ENCODE results near the gene ERVK3-1. TPM values are rescaled to one million over a fixed set of nuclear protein-coding genes. Genes with fewer than 3 reads are reported as not detected.
"Not testable (repeated sequence)": the region's sequence is repeated elsewhere in the genome, so short reads cannot be mapped to it uniquely, and the experiment has no call there.

The ERVK3-1 gene, protein sequence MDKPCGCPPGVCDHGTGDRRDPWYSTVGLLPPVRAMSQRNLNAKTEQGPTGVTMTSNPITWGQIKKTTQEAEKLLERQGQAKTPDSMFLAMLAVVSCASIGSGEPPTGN
- 30.5 TPM for total RNA-seq
- 10 to 100 TPM; 28.8 to 37.1 (median 32.4) TPM for polyA plus RNA-seq (ENCODE audit: insufficient read depth in 1 of 8, insufficient read length in 8 of 8, low replicate concordance in 1 of 8)
- long read RNA-seq, donor 1, transcript ERVK3-1-201 (4 exons, 1,469 nt): major isoform, 8 of 8 reads
- long read RNA-seq, donor 1, partial matches to known transcripts: 0 of 8 reads
- long read RNA-seq, donor 1, other reads (novel, unspliced or antisense): 0 of 8 reads
- long read RNA-seq, donor 2, partial matches to known transcripts: 0 of 1 reads
- long read RNA-seq, donor 2, other reads (novel, unspliced or antisense): 0 of 1 reads
- long read RNA-seq, donor 3, transcript ERVK3-1-201 (4 exons, 1,469 nt): major isoform, 5 of 9 reads
- long read RNA-seq, donor 3, partial matches to known transcripts: 0 of 9 reads
- long read RNA-seq, donor 3, other reads (novel, unspliced or antisense): 0 of 9 reads
- long read RNA-seq, donor 4, partial matches to known transcripts: 7 of 14 reads
- long read RNA-seq, donor 4, other reads (novel, unspliced or antisense): 0 of 14 reads
- long read RNA-seq, donor 5, transcript ERVK3-1-201 (4 exons, 1,469 nt): major isoform, 14 of 16 reads
- long read RNA-seq, donor 5, partial matches to known transcripts: 0 of 16 reads
- long read RNA-seq, donor 5, other reads (novel, unspliced or antisense): 0 of 16 reads
- long read RNA-seq, donor 6, transcript ERVK3-1-201 (4 exons, 1,469 nt): major isoform, 19 of 91 reads
- long read RNA-seq, donor 6, partial matches to known transcripts: 49 of 91 reads
- long read RNA-seq, donor 6, other reads (novel, unspliced or antisense): 19 of 91 reads
- long read RNA-seq, donor 7, transcript ERVK3-1-201 (4 exons, 1,469 nt): major isoform, 12 of 15 reads
- long read RNA-seq, donor 7, partial matches to known transcripts: 0 of 15 reads
- long read RNA-seq, donor 7, other reads (novel, unspliced or antisense): 0 of 15 reads
- long read RNA-seq, donor 8, transcript ERVK3-1-201 (4 exons, 1,469 nt): major isoform, 14 of 52 reads
- long read RNA-seq, donor 8, partial matches to known transcripts: 0 of 52 reads
- long read RNA-seq, donor 8, other reads (novel, unspliced or antisense): 38 of 52 reads
- long read RNA-seq, donor 9, transcript ERVK3-1-201 (4 exons, 1,469 nt): major isoform, 10 of 63 reads
- long read RNA-seq, donor 9, partial matches to known transcripts: 52 of 63 reads
- long read RNA-seq, donor 9, other reads (novel, unspliced or antisense): 0 of 63 reads
- long read RNA-seq, donor 10, transcript ERVK3-1-201 (4 exons, 1,469 nt): major isoform, 9 of 49 reads
- long read RNA-seq, donor 10, partial matches to known transcripts: 0 of 49 reads
- long read RNA-seq, donor 10, other reads (novel, unspliced or antisense): 33 of 49 reads
- long read RNA-seq, donor 11, transcript ERVK3-1-201 (4 exons, 1,469 nt): major isoform, 18 of 19 reads
- long read RNA-seq, donor 11, partial matches to known transcripts: 0 of 19 reads
- long read RNA-seq, donor 11, other reads (novel, unspliced or antisense): 0 of 19 reads

- under 1% methylated on average over 38 of the region's 55 CpGs for WGBS (ENCODE audit: insufficient coverage)
- DNase-seq: peak; percentile 99
- Histone ChIP-seq H3K27ac (ENCODE audit: low read length) (peak within 1 kb of the TSS; percentile 94), H3K9me3 (replicated peaks; ENCODE audit: control insufficient read depth, low read depth, low read length) (no peaks in the 10 kb centered on the region), H3K4me1 (ENCODE audit: control insufficient read depth, insufficient read depth, low read length) (peaks cover 5% of the 10 kb centered on the region), H3K36me3 (ENCODE audit: control insufficient read depth, insufficient read depth, low read length) (peaks cover 32% of the 10 kb centered on the region), H3K27me3 (ENCODE audit: control insufficient read depth, insufficient read depth, low read length) (no peaks in the 10 kb centered on the region), H3K4me3 (ENCODE audit: low read length) (peak within 1 kb of the TSS; percentile 99)
Measured at GRCh38 chr19:58305065-58305931, at the start of gene ERVK3-1. TSS of gene ERVK3-1 (plus strand) at chr19:58305377. CDS start at chr19:58312169, 6,792 bp downstream.

GRCh38 chr19:58258259-58258658 lies 46.9 kb upstream of the ERVK3-1 start:
- not testable (repeated sequence) for H3K4me1 ChIP-seq (ENCODE audit: control insufficient read depth, insufficient read depth, low read length); H3K27me3 ChIP-seq (ENCODE audit: control insufficient read depth, insufficient read depth, low read length); H3K27ac ChIP-seq (ENCODE audit: low read length); DNase-seq; H3K4me3 ChIP-seq (ENCODE audit: low read length)
- WGBS (ENCODE audit: insufficient coverage): 100% methylated on average over 1 of the region's 4 CpGs
- peaks cover 91% of the 10 kb centered on the region for H3K9me3 ChIP-seq (replicated peaks; ENCODE audit: control insufficient read depth, low read depth, low read length)
- peaks cover 84% of the 10 kb centered on the region for H3K36me3 ChIP-seq (ENCODE audit: control insufficient read depth, insufficient read depth, low read length)

- Histone ChIP-seq H3K4me3 (ENCODE audit: low read length) (no peak overlapping the region), H3K9me3 (replicated peaks; ENCODE audit: control insufficient read depth, low read depth, low read length) (peaks cover 93% of the 10 kb centered on the region), H3K27me3 (ENCODE audit: control insufficient read depth, insufficient read depth, low read length) (no peaks in the 10 kb centered on the region), H3K36me3 (ENCODE audit: control insufficient read depth, insufficient read depth, low read length) (peaks cover 77% of the 10 kb centered on the region), H3K4me1 (ENCODE audit: control insufficient read depth, insufficient read depth, low read length) (no peaks in the 10 kb centered on the region), H3K27ac (ENCODE audit: low read length) (no peak overlapping the region)
- no CpG with 5 or more reads among the region's 3 CpGs for WGBS (ENCODE audit: insufficient coverage)
- no peak for DNase-seq
Measured at GRCh38 chr19:58261600-58261967, 43.6 kb upstream of the ERVK3-1 start.

- Histone ChIP-seq H3K4me1 (ENCODE audit: control insufficient read depth, insufficient read depth, low read length) (no peaks in the 10 kb centered on the region), H3K9me3 (replicated peaks; ENCODE audit: control insufficient read depth, low read depth, low read length) (peaks cover 97% of the 10 kb centered on the region), H3K4me3 (ENCODE audit: low read length) (no peak overlapping the region), H3K36me3 (ENCODE audit: control insufficient read depth, insufficient read depth, low read length) (peaks cover 73% of the 10 kb centered on the region), H3K27me3 (ENCODE audit: control insufficient read depth, insufficient read depth, low read length) (no peaks in the 10 kb centered on the region), H3K27ac (ENCODE audit: low read length) (no peak overlapping the region)
- DNase-seq: no peak
- 95% methylated on average over 11 of the region's 19 CpGs for WGBS (ENCODE audit: insufficient coverage)
Measured at GRCh38 chr19:58261968-58262921, 42.9 kb upstream of the ERVK3-1 start.

GRCh38 chr19:58262922-58263296 lies 42.3 kb upstream of the ERVK3-1 start:
- Histone ChIP-seq H3K27me3 (ENCODE audit: control insufficient read depth, insufficient read depth, low read length) (no peaks in the 10 kb centered on the region), H3K27ac (ENCODE audit: low read length) (no peak overlapping the region), H3K9me3 (replicated peaks; ENCODE audit: control insufficient read depth, low read depth, low read length) (peaks cover 94% of the 10 kb centered on the region), H3K4me3 (ENCODE audit: low read length) (no peak overlapping the region), H3K4me1 (ENCODE audit: control insufficient read depth, insufficient read depth, low read length) (no peaks in the 10 kb centered on the region), H3K36me3 (ENCODE audit: control insufficient read depth, insufficient read depth, low read length) (peaks cover 67% of the 10 kb centered on the region)
- 92% methylated on average over 2 of the region's 7 CpGs for WGBS (ENCODE audit: insufficient coverage)
- no peak for DNase-seq

DNA sequence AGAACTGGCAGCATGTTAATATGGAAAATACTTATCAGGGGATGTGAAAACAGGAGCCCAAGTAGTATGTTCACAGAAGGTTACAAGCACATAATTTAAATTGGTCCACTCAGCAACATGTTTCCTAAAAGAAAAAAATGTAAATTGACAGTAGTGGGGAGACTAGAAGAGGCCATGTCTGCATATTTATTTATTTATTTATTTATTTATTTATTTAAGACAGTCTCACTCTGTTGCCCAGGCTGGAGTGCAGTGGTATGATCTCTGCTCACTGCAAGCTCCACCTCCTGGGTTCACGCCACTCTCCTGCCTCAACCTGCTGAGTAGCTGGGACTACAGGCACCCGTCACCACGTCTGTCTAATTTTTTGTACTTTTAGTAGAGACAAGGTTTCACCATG lies 40.1 kb upstream of the ERVK3-1 start:
- Histone ChIP-seq H3K4me3 (ENCODE audit: low read length) (no peak overlapping the region), H3K36me3 (ENCODE audit: control insufficient read depth, insufficient read depth, low read length) (peaks cover 50% of the 10 kb centered on the region), H3K4me1 (ENCODE audit: control insufficient read depth, insufficient read depth, low read length) (no peaks in the 10 kb centered on the region), H3K27ac (ENCODE audit: low read length) (no peak overlapping the region), H3K9me3 (replicated peaks; ENCODE audit: control insufficient read depth, low read depth, low read length) (peaks cover 86% of the 10 kb centered on the region), H3K27me3 (ENCODE audit: control insufficient read depth, insufficient read depth, low read length) (no peaks in the 10 kb centered on the region)
- WGBS (ENCODE audit: insufficient coverage): no CpG with 5 or more reads among the region's 3 CpGs
- no peak for DNase-seq

GRCh38 chr19:58268344-58268743 lies 36.8 kb upstream of the ERVK3-1 start:
- no peak for DNase-seq
- H3K9me3 ChIP-seq (replicated peaks; ENCODE audit: control insufficient read depth, low read depth, low read length): peaks cover 76% of the 10 kb centered on the region
- 100% methylated on average over 2 of the region's 3 CpGs for WGBS (ENCODE audit: insufficient coverage)
- H3K27ac ChIP-seq (ENCODE audit: low read length): no peak overlapping the region
- no peaks in the 10 kb centered on the region for H3K4me1 ChIP-seq (ENCODE audit: control insufficient read depth, insufficient read depth, low read length)
- H3K36me3 ChIP-seq (ENCODE audit: control insufficient read depth, insufficient read depth, low read length): peaks cover 32% of the 10 kb centered on the region
- no peaks in the 10 kb centered on the region for H3K27me3 ChIP-seq (ENCODE audit: control insufficient read depth, insufficient read depth, low read length)
- H3K4me3 ChIP-seq (ENCODE audit: low read length): no peak overlapping the region

DNA sequence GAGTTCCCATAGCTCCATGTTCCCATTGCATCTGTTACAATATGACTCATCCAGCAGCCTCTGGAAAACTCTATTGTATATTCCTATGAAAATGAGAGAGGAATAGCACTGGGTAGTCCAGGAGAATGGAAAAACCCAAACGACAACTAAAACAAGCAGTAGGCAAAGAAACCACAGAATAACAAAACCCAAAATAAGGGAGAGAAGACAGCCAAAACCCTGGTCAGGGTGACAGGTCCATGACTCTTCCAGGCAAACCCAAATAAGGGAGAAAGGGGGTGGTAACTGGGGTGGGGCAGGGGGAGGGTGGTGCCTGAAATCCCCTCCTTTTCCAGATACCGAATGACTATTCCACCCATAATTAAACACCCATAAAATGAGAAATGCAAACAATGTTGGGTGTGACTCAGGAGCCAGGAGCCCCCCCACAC lies 30.4 kb upstream of the ERVK3-1 start:
- peaks cover 34% of the 10 kb centered on the region for H3K36me3 ChIP-seq (ENCODE audit: control insufficient read depth, insufficient read depth, low read length)
- no peaks in the 10 kb centered on the region for H3K27me3 ChIP-seq (ENCODE audit: control insufficient read depth, insufficient read depth, low read length)
- DNase-seq: no peak
- H3K4me1 ChIP-seq (ENCODE audit: control insufficient read depth, insufficient read depth, low read length): peaks cover 6% of the 10 kb centered on the region
- H3K27ac ChIP-seq (ENCODE audit: low read length): no peak overlapping the region
- H3K4me3 ChIP-seq (ENCODE audit: low read length): no peak overlapping the region
- WGBS (ENCODE audit: insufficient coverage): no CpG with 5 or more reads among the region's 2 CpGs
- peaks cover 50% of the 10 kb centered on the region for H3K9me3 ChIP-seq (replicated peaks; ENCODE audit: control insufficient read depth, low read depth, low read length)

Measured in muscle of leg (tissue), 16 donors.